H1 (cell line): Measurements from ENCODE around the gene GPR176. TPM values are rescaled to one million over a fixed set of nuclear protein-coding genes. Genes with fewer than 3 reads are reported as not detected.

Source experiments
- CBX5 ChIP-seq: fragments of 300-800, 300-1000 bp; sonication (generic); IDR thresholded peaks from 2 replicates; pipeline ENCODE4 v1.7.1; 2016; ENCODE audit warnings: antibody characterized with exemption, low read length, low read depth
- polyA plus RNA-seq, 7 experiments: library from polyadenylated mRNA; depleted of rRNA in 3 of 7; stranded (reverse) in 5 of 7; unstranded in 2 of 7; fragments of >200 nt in 5 of 7; fragments of 200-250 nt in 2 of 7; gene quantifications; 1 replicate in 5 of 7; 2 replicates in 1 of 7; 4 replicates in 1 of 7; pipeline versions ENCODE4 v1.2.1 to v1.2.3, GENCODE V29; 2011 to 2013; ENCODE audit warnings: missing spikeins in 2 of 7, mixed read lengths in 2 of 7
- total RNA-seq: library from RNA; stranded (reverse); fragmentation: NEBNext Ultra II Directional; extraction: Animal tissue kit (Norgen Biotek cat#: 25700); gene quantifications from 2 replicates; pipeline ENCODE4 v1.2.1, GENCODE V29; 2021

Gene GPR176
- total and polyA plus RNA-seq, 2 of the 8 experiments (the other 6 are each of a cell fraction or from before 2014, with no cell fraction given), result 190 to 281 TPM

GRCh38 chr15:39966521-39966920 lies 46.5 kb upstream of the GPR176 start (continued):
- no peak for TF ChIP-seq CBX5
